HG02642 (cell line): ENCODE measurements around the gene GAGE10.
"Not testable (repeated sequence)": the region's sequence is repeated elsewhere in the genome, so short reads cannot be mapped to it uniquely, and the experiment has no call there.

Experiments
- ATAC-seq: cut with Tn5 transposase; IDR thresholded peaks from one replicate; pipeline ENCODE4 v1.9.1; 2021; ENCODE audit warnings: mild to moderate bottlenecking; ENCODE audit not compliant: unreplicated experiment, poor library complexity

The GAGE10 gene

DNA sequence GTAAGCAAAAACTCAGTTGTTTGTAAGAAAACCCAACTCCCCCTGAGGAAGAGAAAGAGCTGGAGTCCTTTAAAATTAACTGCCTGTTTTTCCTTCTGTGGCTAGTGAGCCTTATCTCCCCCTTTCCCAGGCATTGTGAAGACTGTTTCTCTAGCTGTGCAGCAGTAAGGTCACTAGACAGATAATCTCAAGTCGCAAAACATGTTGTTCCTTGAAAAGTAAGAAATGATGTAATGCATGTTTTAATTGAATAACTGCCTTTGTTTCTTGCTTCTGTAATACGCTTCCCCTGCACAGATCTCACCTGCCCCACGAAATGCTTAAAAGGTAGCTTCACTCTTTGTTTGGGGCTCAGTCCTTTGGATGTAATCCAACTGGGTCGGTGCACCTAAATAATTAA lies 12.6 kb downstream of the GAGE10 start:
- ATAC-seq = no peak

DNA sequence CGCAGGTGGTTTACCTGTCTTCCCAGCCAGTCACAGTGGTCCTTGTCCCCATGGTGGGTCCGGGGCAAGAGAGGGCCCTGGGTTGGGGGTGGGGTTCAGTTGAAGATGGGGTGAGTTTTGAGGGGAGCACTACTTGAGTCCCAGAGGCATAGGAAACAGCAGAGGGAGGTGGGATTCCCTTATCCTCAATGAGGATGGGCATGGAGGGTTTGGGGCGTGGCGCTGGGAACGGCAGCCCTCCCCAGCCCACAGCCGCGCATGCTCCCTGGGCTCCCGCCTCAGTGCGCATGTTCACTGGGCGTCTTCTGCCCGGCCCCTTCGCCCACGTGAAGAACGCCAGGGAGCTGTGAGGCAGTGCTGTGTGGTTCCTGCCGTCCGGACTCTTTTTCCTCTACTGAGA lies 18.3 kb downstream of the GAGE10 start, which contains the start of gene GAGE12J:
Gene GAGE12J (plus strand): TSS at position 301 of the 400 bp plus-strand sequence. CDS start 1,157 bp downstream, outside the sequence.
- not testable (repeated sequence) for ATAC-seq

DNA sequence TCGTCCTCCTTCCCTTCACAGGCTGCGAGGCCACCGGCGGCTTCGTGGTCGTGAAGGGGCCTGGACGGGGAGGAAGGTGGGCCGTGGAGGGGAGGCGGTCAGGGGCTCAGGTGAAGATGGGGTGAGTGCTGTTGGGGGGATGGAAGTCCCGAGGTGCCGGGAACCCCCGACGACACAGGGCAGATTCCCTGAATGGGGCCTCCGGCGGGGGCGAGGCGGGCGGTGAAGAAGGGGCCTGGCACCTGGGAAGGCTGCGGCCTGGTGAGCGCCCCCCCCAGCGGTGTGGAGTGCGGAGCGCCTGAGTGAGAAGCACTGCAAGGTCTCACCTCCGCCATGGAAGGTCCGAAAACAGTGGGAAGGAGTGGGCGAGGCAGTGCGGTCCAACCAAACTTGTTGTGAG lies 18.8 kb downstream of the GAGE10 start:
- not testable (repeated sequence) for ATAC-seq

DNA sequence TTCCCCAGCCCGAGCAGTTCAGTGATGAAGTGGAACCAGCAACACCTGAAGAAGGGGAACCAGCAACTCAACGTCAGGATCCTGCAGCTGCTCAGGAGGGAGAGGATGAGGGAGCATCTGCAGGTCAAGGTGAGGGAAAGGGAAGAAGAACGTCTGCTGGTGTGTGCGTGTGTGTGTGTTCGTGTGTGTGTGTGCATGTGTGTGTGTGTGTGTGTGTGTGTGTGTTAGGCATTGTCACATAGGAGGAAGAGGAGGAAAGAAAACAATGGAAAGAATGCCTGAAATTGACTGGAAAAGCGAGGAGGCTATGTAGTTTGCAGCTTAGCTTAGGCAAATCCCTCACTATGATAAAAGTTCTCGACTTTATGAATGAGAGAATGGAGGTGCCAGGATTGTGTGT lies 20.3 kb downstream of the GAGE10 start:
- not testable (repeated sequence) for ATAC-seq

DNA sequence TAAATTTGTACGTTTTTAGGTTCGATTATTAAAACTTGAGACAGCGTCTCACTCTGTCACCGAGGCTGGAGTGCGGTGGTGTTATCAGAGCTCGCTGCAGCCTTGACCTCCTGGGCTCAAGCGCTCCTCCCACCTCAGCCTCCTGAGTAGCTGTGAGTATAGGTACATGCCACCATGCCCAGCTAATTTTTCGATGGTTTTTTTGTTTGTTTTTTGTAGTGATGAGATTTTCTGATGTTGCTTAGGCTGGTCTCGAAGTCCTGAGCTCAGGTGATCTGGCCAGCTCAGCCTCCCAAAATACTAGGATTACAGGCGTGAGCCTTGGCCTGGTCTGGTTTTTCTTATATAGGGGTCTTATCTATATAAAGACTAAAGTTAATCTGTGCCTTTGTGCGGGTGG lies 27.0 kb downstream of the GAGE10 start:
- not testable (repeated sequence) for ATAC-seq

DNA sequence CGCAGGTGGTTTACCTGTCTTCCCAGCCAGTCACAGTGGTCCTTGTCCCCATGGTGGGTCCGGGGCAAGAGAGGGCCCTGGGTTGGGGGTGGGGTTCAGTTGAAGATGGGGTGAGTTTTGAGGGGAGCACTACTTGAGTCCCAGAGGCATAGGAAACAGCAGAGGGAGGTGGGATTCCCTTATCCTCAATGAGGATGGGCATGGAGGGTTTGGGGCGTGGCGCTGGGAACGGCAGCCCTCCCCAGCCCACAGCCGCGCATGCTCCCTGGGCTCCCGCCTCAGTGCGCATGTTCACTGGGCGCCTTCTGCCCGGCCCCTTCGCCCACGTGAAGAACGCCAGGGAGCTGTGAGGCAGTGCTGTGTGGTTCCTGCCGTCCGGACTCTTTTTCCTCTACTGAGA lies 27.8 kb downstream of the GAGE10 start, which contains the start of gene GAGE13:
Gene GAGE13 (plus strand): TSS at position 301 of the 400 bp plus-strand sequence. CDS start 1,156 bp downstream, outside the sequence.
- ATAC-seq = not testable (repeated sequence)

DNA sequence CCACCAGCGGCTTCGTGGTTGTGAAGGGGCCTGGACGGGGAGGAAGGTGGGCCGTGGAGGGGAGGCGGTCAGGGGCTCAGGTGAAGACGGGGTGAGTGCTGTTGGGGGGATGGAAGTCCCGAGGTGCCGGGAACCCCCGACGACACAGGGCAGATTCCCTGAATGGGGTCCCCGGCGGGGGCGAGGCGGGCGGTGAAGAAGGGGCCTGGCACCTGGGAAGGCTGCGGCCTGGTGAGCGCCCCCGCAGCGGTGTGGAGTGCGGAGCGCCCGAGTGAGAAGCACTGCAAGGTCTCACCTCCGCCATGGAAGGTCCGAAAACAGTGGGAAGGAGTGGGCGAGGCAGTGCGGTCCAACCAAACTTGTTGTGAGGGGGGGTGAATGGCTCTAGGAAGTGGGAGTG lies 28.4 kb downstream of the GAGE10 start:
- not testable (repeated sequence) for ATAC-seq

DNA sequence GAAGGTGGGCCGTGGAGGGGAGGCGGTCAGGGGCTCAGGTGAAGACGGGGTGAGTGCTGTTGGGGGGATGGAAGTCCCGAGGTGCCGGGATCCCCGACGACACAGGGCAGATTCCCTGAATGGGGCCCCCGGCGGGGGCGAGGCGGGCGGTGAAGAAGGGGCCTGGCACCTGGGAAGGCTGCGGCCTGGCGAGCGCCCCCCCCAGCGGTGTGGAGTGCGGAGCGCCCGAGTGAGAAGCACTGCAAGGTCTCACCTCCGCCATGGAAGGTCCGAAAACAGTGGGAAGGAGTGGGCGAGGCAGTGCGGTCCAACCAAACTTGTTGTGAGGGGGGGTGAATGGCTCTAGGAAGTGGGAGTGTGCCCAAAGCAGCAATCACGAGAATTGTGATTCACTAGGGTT lies 38.0 kb downstream of the GAGE10 start:
- ATAC-seq = not testable (repeated sequence)

DNA sequence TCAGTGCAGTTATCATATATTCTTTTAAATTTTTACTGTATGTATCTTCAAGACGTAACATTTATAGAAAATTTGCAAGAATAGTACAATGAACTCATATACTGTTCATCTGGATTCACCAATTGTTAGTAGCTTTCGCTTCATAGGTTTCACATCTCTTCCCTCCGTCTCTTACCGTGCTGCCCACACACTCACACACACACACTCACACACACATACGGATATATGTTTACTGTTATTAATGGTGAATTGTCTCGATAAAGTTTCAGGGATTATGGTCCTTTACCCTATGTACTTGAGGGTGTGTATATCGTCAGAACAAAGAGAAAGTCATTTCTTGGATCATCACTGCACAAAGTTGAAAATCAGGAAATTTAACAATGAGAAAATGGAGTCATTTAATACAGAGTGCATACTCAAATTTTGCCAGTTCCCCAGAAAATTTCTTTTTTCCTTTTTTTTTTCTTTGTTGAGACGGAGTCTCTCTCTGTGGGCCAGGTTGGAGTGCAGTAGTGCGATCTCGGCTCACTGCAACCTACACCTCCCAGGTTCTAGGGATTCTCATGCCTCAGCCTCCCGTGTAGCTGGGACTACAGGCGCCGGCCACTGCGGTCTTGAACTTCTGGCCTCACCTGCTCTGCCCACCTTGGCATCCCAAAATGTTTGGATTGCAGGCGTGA lies 41.2 kb downstream of the GAGE10 start:
- not testable (repeated sequence) for ATAC-seq

DNA sequence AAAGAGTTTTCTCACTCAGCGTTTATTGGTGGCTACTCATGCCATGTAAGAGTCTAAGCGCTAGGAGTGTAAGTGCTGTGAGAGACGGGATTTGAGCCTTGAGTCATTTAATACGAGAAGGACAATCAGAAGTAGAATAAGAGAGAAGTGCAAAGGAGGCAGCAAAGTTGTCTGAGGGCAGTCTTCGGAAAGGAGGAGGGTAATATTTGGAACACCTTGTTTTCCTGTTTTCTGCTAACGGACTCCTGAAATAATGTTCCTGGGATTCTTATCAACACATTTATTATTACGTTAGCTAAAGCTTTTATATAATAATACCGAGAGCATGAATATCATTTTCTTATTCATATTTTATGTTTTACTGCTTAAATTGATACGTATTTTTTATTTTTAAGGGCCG lies 42.0 kb downstream of the GAGE10 start:
- not testable (repeated sequence) for ATAC-seq

DNA sequence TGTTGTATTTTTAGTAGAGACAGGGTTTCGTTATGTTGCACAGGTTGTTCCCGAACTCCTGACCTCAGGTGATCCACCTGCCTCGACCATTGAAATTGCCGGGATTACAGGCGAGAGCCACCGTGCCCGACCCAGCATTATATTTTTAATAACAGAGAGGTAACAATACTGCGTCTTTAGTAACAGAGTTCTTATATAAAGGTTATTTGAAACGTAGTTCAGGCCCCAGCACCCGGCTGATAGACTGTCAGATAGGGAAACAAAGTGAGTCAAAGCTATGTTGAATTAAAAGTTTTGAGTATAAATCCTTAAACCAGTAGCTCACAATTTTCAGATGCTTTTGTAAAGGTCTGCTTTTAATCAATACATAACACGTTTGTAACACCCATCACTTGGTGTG lies 42.7 kb downstream of the GAGE10 start:
- ATAC-seq = not testable (repeated sequence)
